Measurements from ENCODE around the gene HSPB2. TPM values are rescaled to one million over a fixed set of nuclear protein-coding genes. Genes with fewer than 3 reads are reported as not detected.

Gene HSPB2
- total RNA-seq, 3 donors from 2014 or later, result 1.4 to 4.8 TPM; not detected in 1

- Histone ChIP-seq H3K36me3 (ENCODE audit: low read depth) (no peaks in the 10 kb centered on the region), H3K9me3 (no peaks in the 10 kb centered on the region), H3K4me1 (ENCODE audit: low read depth) (peaks cover 6% of the 10 kb centered on the region), H3K4me3 (no peak overlapping the region)
- no peak for TF ChIP-seq CTCF (IDR thresholded peaks at IDR 0.05)
- no peak for ATAC-seq
- intact Hi-C loops (cut with DNase I, micrococcal nuclease), result no loop called here
- DNase-seq, result no peak
These were observed 4.8 kb downstream of the HSPB2 start for GRCh38 chr11:111917312-111917711.

- Histone ChIP-seq H3K4me3 (no peak overlapping the region), H3K4me1 (ENCODE audit: low read depth) (peaks cover 6% of the 10 kb centered on the region)
- intact Hi-C loops (cut with DNase I, micrococcal nuclease), result no loop called here
These were observed 5.3 kb downstream of the HSPB2 start for GRCh38 chr11:111917788-111918187.

GRCh38 chr11:111918390-111919256, 6.1 kb downstream of the HSPB2 start, which contains the start of gene C11orf52:
C11orf52 (plus strand) TSS chr11:111918913; CDS start chr11:111918973, 60 bp downstream.
- intact Hi-C loops (cut with DNase I, micrococcal nuclease), result no loop called here
- no peak within 1 kb of the TSS for H3K4me3 ChIP-seq
- H3K4me1 ChIP-seq (ENCODE audit: low read depth), result peaks cover 6% of the 10 kb centered on the region
- H3K9me3 ChIP-seq, result no peaks in the 10 kb centered on the region
- DNase-seq (peak; percentile 78 to 84 (median 82)), ATAC-seq (peak; percentile 96)
- H3K36me3 ChIP-seq (ENCODE audit: low read depth), result no peaks in the 10 kb centered on the region
- no peak for TF ChIP-seq CTCF (IDR thresholded peaks at IDR 0.05)

More at GRCh38 chr11:111917788-111918187, 5.3 kb downstream of the HSPB2 start:
- no peak for DNase-seq
- ATAC-seq, result no peak
- no peaks in the 10 kb centered on the region for H3K9me3 ChIP-seq
- no peaks in the 10 kb centered on the region for H3K36me3 ChIP-seq (ENCODE audit: low read depth)
- TF ChIP-seq CTCF (IDR thresholded peaks at IDR 0.05), result no peak

- no peak for DNase-seq
- intact Hi-C loops (cut with DNase I, micrococcal nuclease), result no loop called here
- no peak overlapping the region for H3K4me3 ChIP-seq
- H3K4me1 ChIP-seq (ENCODE audit: low read depth), result peaks cover 11% of the 10 kb centered on the region
- no peaks in the 10 kb centered on the region for H3K9me3 ChIP-seq
- ATAC-seq, result no peak
- no peak for TF ChIP-seq CTCF (IDR thresholded peaks at IDR 0.05)
- H3K36me3 ChIP-seq (ENCODE audit: low read depth), result no peaks in the 10 kb centered on the region
These were observed 8.4 kb downstream of the HSPB2 start for GRCh38 chr11:111920908-111921307.

- DNase-seq (no peak), ATAC-seq (no peak)
- no peaks in the 10 kb centered on the region for H3K9me3 ChIP-seq
- H3K36me3 ChIP-seq (ENCODE audit: low read depth), result no peaks in the 10 kb centered on the region
- intact Hi-C loops (cut with DNase I, micrococcal nuclease), result no loop called here
- no peak overlapping the region for H3K4me3 ChIP-seq
- TF ChIP-seq CTCF (IDR thresholded peaks at IDR 0.05), result no peak
- peaks cover 16% of the 10 kb centered on the region for H3K4me1 ChIP-seq (ENCODE audit: low read depth)
These were observed 9.2 kb downstream of the HSPB2 start for GRCh38 chr11:111921541-111922230.
